Activated CD4-positive, CD25-positive, alpha-beta regulatory T cell treated with anti-CD3 and anti-CD28 coated beads, Interleukin-2, amount 50 U/mL, for 16 hours (primary cell): ENCODE measurements around the gene PRM1.

Experiments used
- DNase-seq: peaks from one replicate; pipeline ENCODE4 v3.0.0-alpha.2; 2020; ENCODE audit warnings: low read depth, low spot score

PRM1 gene

GRCh38 chr16:11280616-11281522, at the start of gene PRM1:
PRM1 (minus strand) TSS chr16:11281330; CDS start chr16:11281238, 92 bp downstream.
- DNase-seq: no peak

- DNase-seq: no peak
Measured at GRCh38 chr16:11330526-11331237, 49.6 kb upstream of the PRM1 start.

GRCh38 chr16:11329891-11330290, 48.8 kb upstream of the PRM1 start:
- no peak for DNase-seq

GRCh38 chr16:11329071-11329491, 48.0 kb upstream of the PRM1 start:
- no peak for DNase-seq

GRCh38 chr16:11328172-11329070, 47.3 kb upstream of the PRM1 start:
- DNase-seq: peak; percentile 19

- DNase-seq: no peak
Measured at GRCh38 chr16:11327277-11328171, 46.4 kb upstream of the PRM1 start.

GRCh38 chr16:11326737-11327276, 45.7 kb upstream of the PRM1 start:
- no peak for DNase-seq

GRCh38 chr16:11326084-11326736, 45.1 kb upstream of the PRM1 start:
- DNase-seq: no peak

- no peak for DNase-seq
Measured at GRCh38 chr16:11325404-11326083, 44.4 kb upstream of the PRM1 start.

- no peak for DNase-seq
Measured at GRCh38 chr16:11323551-11324336, 42.6 kb upstream of the PRM1 start.

GRCh38 chr16:11322823-11323222, 41.7 kb upstream of the PRM1 start:
- no peak for DNase-seq

- DNase-seq: no peak
Measured at GRCh38 chr16:11321662-11322061, 40.5 kb upstream of the PRM1 start.

- no peak for DNase-seq
Measured at GRCh38 chr16:11320170-11320569, 39.0 kb upstream of the PRM1 start.

GRCh38 chr16:11319529-11320146, 38.5 kb upstream of the PRM1 start:
- DNase-seq: no peak

GRCh38 chr16:11318817-11319216, 37.7 kb upstream of the PRM1 start:
- DNase-seq: no peak

GRCh38 chr16:11316331-11317015, 35.3 kb upstream of the PRM1 start:
- no peak for DNase-seq

GRCh38 chr16:11315510-11315909, 34.4 kb upstream of the PRM1 start:
- DNase-seq: no peak
